CD8-positive, alpha-beta memory T cell (primary cell): ENCODE results near the gene FARS2. TPM values are rescaled to one million over a fixed set of nuclear protein-coding genes. Genes with fewer than 3 reads are reported as not detected.

Experiments
- CTCF ChIA-PET: fragments of 350-600 bp; sonication (Branson Sonifier 250); formaldehyde crosslinking; loops from one replicate; lab custom pipeline; 2021; ENCODE audit warnings: antibody characterized with exemption; lab: Charles Lee
- POLR2A ChIA-PET: fragments of 350-600 bp; sonication (Branson Sonifier 250); formaldehyde crosslinking; loops from one replicate; lab custom pipeline; 2021; ENCODE audit warnings: antibody characterized with exemption; lab: Charles Lee
- DNase-seq, 5 donors: peaks; one replicate each; pipeline versions ENCODE4 v3.0.0 to v3.0.0-alpha.2; 2020 to 2022; ENCODE audit warnings: mixed read lengths in 1 of 5
- H3K27ac ChIP-seq: one replicate; pipeline ENCODE4 v1.7.0; 2013; ENCODE audit warnings: low read depth, mild to moderate bottlenecking, low read length, moderate library complexity
- H3K27me3 ChIP-seq: 2 replicates; pipeline ENCODE4 v1.7.0; 2013; ENCODE audit warnings: low read length, mild to moderate bottlenecking; ENCODE audit not compliant: insufficient read depth, poor library complexity, severe bottlenecking
- H3K36me3 ChIP-seq: 2 replicates; pipeline ENCODE4 v1.7.0; 2013; ENCODE audit warnings: mild to moderate bottlenecking, low read length, moderate library complexity; ENCODE audit not compliant: insufficient read depth
- H3K4me1 ChIP-seq: 2 replicates; pipeline ENCODE4 v1.7.0; 2013; ENCODE audit warnings: mild to moderate bottlenecking, low read length, moderate library complexity; ENCODE audit not compliant: insufficient read depth
- H3K4me3 ChIP-seq: 2 replicates; pipeline ENCODE4 v1.7.0; 2013; ENCODE audit warnings: mild to moderate bottlenecking, low read length
- H3K9me3 ChIP-seq: 2 replicates; pipeline ENCODE4 v1.7.0; 2013; ENCODE audit warnings: mild to moderate bottlenecking, low read length
- H3K27ac Mint-ChIP-seq, 8 donors: one replicate each; pipeline ENCODE4 v1.8.0; 2020 to 2021; ENCODE audit warnings: mixed read lengths in 8 of 8, mild to moderate bottlenecking in 6 of 8, inconsistent platforms in 3 of 8, moderate library complexity in 3 of 8
- H3K27me3 Mint-ChIP-seq, 2 donors: one replicate each; pipeline ENCODE4 v1.8.0; 2020 to 2021; ENCODE audit warnings: mixed read lengths in 2 of 2, mild to moderate bottlenecking in 1 of 2, moderate library complexity in 1 of 2
- H3K36me3 Mint-ChIP-seq, 3 donors: one replicate each; pipeline ENCODE4 v1.8.0; 2020 to 2021; ENCODE audit warnings: mixed read lengths in 3 of 3, inconsistent platforms in 1 of 3, mild to moderate bottlenecking in 1 of 3
- H3K4me1 Mint-ChIP-seq, 3 donors: one replicate each; pipeline ENCODE4 v1.8.0; 2020 to 2021; ENCODE audit warnings: mixed read lengths in 3 of 3, inconsistent platforms in 1 of 3, mild to moderate bottlenecking in 1 of 3
- H3K4me3 Mint-ChIP-seq, 7 donors: one replicate each; pipeline ENCODE4 v1.8.0; 2020 to 2021; ENCODE audit warnings: mixed read lengths in 7 of 7, mild to moderate bottlenecking in 6 of 7, moderate library complexity in 4 of 7, inconsistent platforms in 2 of 7
- H3K9me3 Mint-ChIP-seq, 5 donors: one replicate each; pipeline ENCODE4 v1.8.0; 2020 to 2022; ENCODE audit warnings: mixed read lengths in 5 of 5, mild to moderate bottlenecking in 3 of 5, moderate library complexity in 2 of 5, inconsistent platforms in 1 of 5
- polyA plus RNA-seq: library from polyadenylated mRNA; unstranded; fragments of 300-500 nt; fragmentation: Illumina TruSeq; gene quantifications from one replicate; pipeline ENCODE4 v1.2.3, GENCODE V29; 2021
- total RNA-seq, 2 experiments: library from RNA; stranded (reverse); gene quantifications; one replicate each; pipeline ENCODE4 v1.2.3, GENCODE V29; 2021

FARS2 gene
- total and polyA plus RNA-seq, 3 experiments from 2014 or later = 24.5 to 26.0 (median 24.9) TPM

GRCh38 chr6:5405976-5406375 is 144.7 kb downstream of the FARS2 start:
- H3K27me3 Mint-ChIP-seq = no peaks in the 10 kb centered on the region
- Histone ChIP-seq H3K27ac (no peak overlapping the region), H3K4me3 (no peak overlapping the region), H3K4me1 (no peaks in the 10 kb centered on the region), H3K27me3 (no peaks in the 10 kb centered on the region), H3K9me3 (no peaks in the 10 kb centered on the region), H3K36me3 (no peaks in the 10 kb centered on the region)
- no peak overlapping the region for H3K27ac Mint-ChIP-seq
- ChIA-PET POLR2A (no interaction called here), CTCF (interaction anchor here (1.4 kb wide), 1 partner anchor 262 kb away, joined by 5 read pairs; no protein-coding TSS in a partner anchor)
- H3K4me3 Mint-ChIP-seq = no peak overlapping the region
- H3K4me1 Mint-ChIP-seq = peaks cover 0 to 6% (median 2%) of the 10 kb centered on the region in 3 donors
- DNase-seq = no peak
- H3K36me3 Mint-ChIP-seq = peaks cover 4 to 28% (median 11%) of the 10 kb centered on the region in 3 donors
- H3K9me3 Mint-ChIP-seq = peaks cover 0 to 3% (median 0%) of the 10 kb centered on the region in 5 donors

DNA sequence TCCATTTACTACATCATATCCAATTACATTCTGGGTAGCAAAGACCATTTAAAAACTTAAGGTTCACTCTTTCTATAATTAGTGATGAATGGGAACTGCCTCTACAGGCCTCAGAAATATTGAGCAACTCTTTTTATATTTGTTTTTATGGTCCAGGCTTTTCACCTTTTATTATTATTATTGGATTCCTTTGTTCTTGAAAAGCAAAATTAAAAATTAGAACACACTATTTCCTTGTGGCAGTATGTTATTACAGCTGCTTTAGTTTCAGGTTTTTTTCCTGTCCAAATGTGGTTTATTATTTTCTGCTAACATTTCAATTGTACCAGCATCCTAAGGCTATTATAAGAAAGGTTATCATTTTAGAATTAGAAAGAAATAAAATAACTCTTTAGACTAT is 150.1 kb downstream of the FARS2 start:
- Mint-ChIP-seq H3K4me1 (no peaks in the 10 kb centered on the region), H3K27ac (peak overlapping the region in 1 of 8 donors; percentile 78), H3K4me3 (no peak overlapping the region), H3K27me3 (no peaks in the 10 kb centered on the region), H3K36me3 (peaks cover 9 to 26% (median 14%) of the 10 kb centered on the region in 3 donors), H3K9me3 (no peaks in the 10 kb centered on the region)
- H3K36me3 ChIP-seq = no peaks in the 10 kb centered on the region
- H3K4me3 ChIP-seq = no peak overlapping the region
- POLR2A ChIA-PET = no interaction called here
- no peak overlapping the region for H3K27ac ChIP-seq
- no peaks in the 10 kb centered on the region for H3K27me3 ChIP-seq
- no peak for DNase-seq
- H3K4me1 ChIP-seq = no peaks in the 10 kb centered on the region
- no peaks in the 10 kb centered on the region for H3K9me3 ChIP-seq
- CTCF ChIA-PET = no interaction called here

GRCh38 chr6:5412017-5412416 is 150.7 kb downstream of the FARS2 start:
- Mint-ChIP-seq H3K27me3 (no peaks in the 10 kb centered on the region), H3K36me3 (peaks cover 9 to 26% (median 17%) of the 10 kb centered on the region in 3 donors), H3K27ac (no peak overlapping the region), H3K4me1 (no peaks in the 10 kb centered on the region), H3K4me3 (no peak overlapping the region), H3K9me3 (no peaks in the 10 kb centered on the region)
- Histone ChIP-seq H3K4me3 (no peak overlapping the region), H3K27me3 (no peaks in the 10 kb centered on the region), H3K4me1 (no peaks in the 10 kb centered on the region), H3K9me3 (no peaks in the 10 kb centered on the region), H3K36me3 (no peaks in the 10 kb centered on the region), H3K27ac (no peak overlapping the region)
- POLR2A ChIA-PET = no interaction called here
- CTCF ChIA-PET = no interaction called here
- DNase-seq = no peak

DNA sequence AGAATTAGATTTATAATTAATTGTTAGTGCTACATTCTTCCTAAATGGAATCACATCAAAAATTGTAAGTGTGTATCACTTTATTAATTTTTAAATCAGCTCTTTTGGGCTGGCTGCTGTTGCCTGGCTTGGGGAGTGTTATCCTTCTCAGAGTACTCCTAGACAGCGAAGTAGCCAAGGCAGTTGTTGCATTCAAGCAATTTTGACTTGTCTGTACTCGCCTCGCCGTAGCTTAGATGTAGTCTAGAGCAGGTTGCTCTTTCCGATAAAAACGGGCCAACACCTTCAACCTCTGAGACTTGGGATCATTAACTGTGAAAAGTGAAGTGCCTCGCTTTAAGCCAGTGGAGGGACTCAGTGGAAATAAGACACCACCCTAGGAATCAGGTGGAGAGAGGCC is 151.3 kb downstream of the FARS2 start:
- ChIA-PET POLR2A (no interaction called here), CTCF (no interaction called here)
- Histone ChIP-seq H3K4me1 (no peaks in the 10 kb centered on the region), H3K9me3 (no peaks in the 10 kb centered on the region), H3K36me3 (no peaks in the 10 kb centered on the region), H3K4me3 (no peak overlapping the region), H3K27me3 (no peaks in the 10 kb centered on the region), H3K27ac (no peak overlapping the region)
- Mint-ChIP-seq H3K9me3 (peaks cover 0 to 3% (median under 1%) of the 10 kb centered on the region in 5 donors), H3K27ac (peak overlapping the region in 3 of 8 donors; percentile 43 to 66 (median 47)), H3K36me3 (peaks cover 12 to 28% (median 21%) of the 10 kb centered on the region in 3 donors), H3K4me1 (peaks cover 2 to 4% (median 4%) of the 10 kb centered on the region in 3 donors), H3K4me3 (no peak overlapping the region), H3K27me3 (no peaks in the 10 kb centered on the region)
- no peak for DNase-seq

- CTCF ChIA-PET = no interaction called here
These were observed 154.9 kb downstream of the FARS2 start for GRCh38 chr6:5416250-5416649.

GRCh38 chr6:5422321-5422915 is 161.1 kb downstream of the FARS2 start:
- Mint-ChIP-seq H3K36me3 (peaks cover 14 to 37% (median 27%) of the 10 kb centered on the region in 3 donors), H3K27me3 (no peaks in the 10 kb centered on the region), H3K27ac (no peak overlapping the region), H3K9me3 (peaks cover 0 to 6% (median 4%) of the 10 kb centered on the region in 5 donors), H3K4me1 (peaks cover 5 to 10% (median 5%) of the 10 kb centered on the region in 3 donors), H3K4me3 (no peak overlapping the region)
- no peak for DNase-seq
- no peak overlapping the region for H3K4me3 ChIP-seq
- POLR2A ChIA-PET = no interaction called here
- H3K4me1 ChIP-seq = no peaks in the 10 kb centered on the region
- CTCF ChIA-PET = no interaction called here
- H3K9me3 ChIP-seq = no peaks in the 10 kb centered on the region
- no peaks in the 10 kb centered on the region for H3K36me3 ChIP-seq
- H3K27ac ChIP-seq = no peak overlapping the region
- no peaks in the 10 kb centered on the region for H3K27me3 ChIP-seq

More at GRCh38 chr6:5416250-5416649, 154.9 kb downstream of the FARS2 start:
- no peak overlapping the region for H3K4me3 ChIP-seq
- DNase-seq = no peak
- H3K27me3 ChIP-seq = no peaks in the 10 kb centered on the region
- POLR2A ChIA-PET = no interaction called here
- Mint-ChIP-seq H3K27ac (no peak overlapping the region), H3K4me1 (peaks cover 2 to 7% (median 4%) of the 10 kb centered on the region in 3 donors), H3K9me3 (peaks cover 0 to 7% (median 5%) of the 10 kb centered on the region in 5 donors), H3K27me3 (no peaks in the 10 kb centered on the region), H3K4me3 (no peak overlapping the region), H3K36me3 (peaks cover 18 to 45% (median 30%) of the 10 kb centered on the region in 3 donors)
- H3K4me1 ChIP-seq = no peaks in the 10 kb centered on the region
- H3K9me3 ChIP-seq = no peaks in the 10 kb centered on the region
- H3K36me3 ChIP-seq = no peaks in the 10 kb centered on the region
- H3K27ac ChIP-seq = no peak overlapping the region

- no peaks in the 10 kb centered on the region for H3K27me3 Mint-ChIP-seq
- H3K36me3 ChIP-seq = no peaks in the 10 kb centered on the region
- H3K4me3 Mint-ChIP-seq = no peak overlapping the region
- H3K4me1 Mint-ChIP-seq = peaks cover 0 to 8% (median 3%) of the 10 kb centered on the region in 3 donors
- H3K27me3 ChIP-seq = no peaks in the 10 kb centered on the region
- ChIA-PET POLR2A (no interaction called here), CTCF (no interaction called here)
- no peaks in the 10 kb centered on the region for H3K9me3 ChIP-seq
- peaks cover 0 to 2% (median 0%) of the 10 kb centered on the region in 5 donors for H3K9me3 Mint-ChIP-seq
- H3K27ac ChIP-seq = no peak overlapping the region
- H3K36me3 Mint-ChIP-seq = peaks cover 10 to 29% (median 22%) of the 10 kb centered on the region in 3 donors
- DNase-seq = no peak
- no peak overlapping the region for H3K27ac Mint-ChIP-seq
- H3K4me1 ChIP-seq = no peaks in the 10 kb centered on the region
- H3K4me3 ChIP-seq = no peak overlapping the region
These were observed 161.9 kb downstream of the FARS2 start for GRCh38 chr6:5423251-5423650.

DNA sequence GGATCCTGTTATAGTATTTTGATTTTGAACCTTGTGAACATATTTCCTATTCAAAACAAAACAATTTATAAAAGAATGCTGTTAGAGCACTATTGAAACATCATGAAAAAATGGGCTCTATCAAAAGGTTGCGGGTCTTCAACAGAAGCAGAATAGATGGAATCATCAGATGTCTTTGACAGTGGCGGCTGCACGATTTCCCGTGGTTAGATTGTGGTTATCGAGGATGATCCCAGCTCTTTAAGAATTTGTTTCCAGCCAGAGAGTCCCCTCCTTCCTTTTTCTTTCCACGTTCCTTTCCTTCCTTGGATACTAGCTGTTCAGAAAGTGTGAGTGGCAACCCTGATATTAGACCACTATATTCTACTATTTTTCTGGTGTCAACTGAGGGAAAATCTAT is 163.4 kb downstream of the FARS2 start:
- no peaks in the 10 kb centered on the region for H3K27me3 ChIP-seq
- Mint-ChIP-seq H3K27ac (no peak overlapping the region), H3K36me3 (peaks cover 5 to 19% (median 14%) of the 10 kb centered on the region in 3 donors), H3K9me3 (no peaks in the 10 kb centered on the region), H3K27me3 (no peaks in the 10 kb centered on the region), H3K4me1 (peaks cover 0 to 8% (median 3%) of the 10 kb centered on the region in 3 donors), H3K4me3 (no peak overlapping the region)
- H3K4me3 ChIP-seq = no peak overlapping the region
- no peaks in the 10 kb centered on the region for H3K4me1 ChIP-seq
- no peak overlapping the region for H3K27ac ChIP-seq
- POLR2A ChIA-PET = no interaction called here
- no peaks in the 10 kb centered on the region for H3K9me3 ChIP-seq
- CTCF ChIA-PET = no interaction called here
- H3K36me3 ChIP-seq = no peaks in the 10 kb centered on the region
- DNase-seq = no peak
